Caco-2 (cell line): ENCODE data around the gene RIF1. TPM values are rescaled to one million over a fixed set of nuclear protein-coding genes. Genes with fewer than 3 reads are reported as not detected.
A peak's percentile ranks its signal among the peaks of the same experiment; 100 is the strongest.

Experiments used
- Bru-seq: library from RNA; stranded (reverse); fragments of 400-500 nt; gene quantifications from one replicate; lab custom pipeline; 2021; lab: Mats Ljungman, UMichigan
- BruChase-seq, 2 experiments: library from RNA; stranded (reverse); fragments of 400-500 nt; gene quantifications; one replicate each; lab custom pipeline; 2021; lab: Mats Ljungman, UMichigan
- BruUV-seq: library from RNA; stranded (reverse); fragments of 400-500 nt; replicated peaks from 2 replicates; lab custom pipeline; 2021; lab: Mats Ljungman, UMichigan
- CTCF ChIA-PET: fragments of 300-600 bp; sonication (Branson Sonifier 250); formaldehyde crosslinking; loops from one replicate; lab custom pipeline; 2022; ENCODE audit warnings: antibody characterized with exemption; lab: Charles Lee
- POLR2A ChIA-PET: fragments of 300-600 bp; sonication (Branson Sonifier 250); formaldehyde crosslinking; loops from one replicate; lab custom pipeline; 2022; ENCODE audit warnings: antibody characterized with exemption; lab: Charles Lee
- DNase-seq, 2 experiments: peaks; one replicate each; pipeline versions ENCODE4 v3.0.0 to v3.0.0-alpha.2; 2020 to 2022
- H3K27me3 ChIP-seq: replicated peaks from 2 replicates; pipeline ENCODE4 v1.6.0; 2011; ENCODE audit warnings: low read length; ENCODE audit not compliant: control insufficient read depth, insufficient read depth
- H3K36me3 ChIP-seq: 2 replicates; pipeline ENCODE4 v1.5.1; 2011; ENCODE audit warnings: low read length; ENCODE audit not compliant: control insufficient read depth, insufficient read depth
- H3K4me1 ChIP-seq: fragments of 250-450 bp; sonication (Bioruptor Pico); 2 replicates; pipeline ENCODE4 v1.5.1; 2020; ENCODE audit warnings: mild to moderate bottlenecking
- H3K4me3 ChIP-seq: 2 replicates; pipeline ENCODE4 v1.5.1; 2011; ENCODE audit warnings: low read depth, mild to moderate bottlenecking, control low read depth, low read length
- H3K9me3 ChIP-seq: fragments of 250-450 bp; sonication (Bioruptor Pico); 2 replicates; pipeline ENCODE4 v1.5.1; 2020; ENCODE audit warnings: mild to moderate bottlenecking, moderate library complexity
- H3K27ac Mint-ChIP-seq: one replicate; pipeline ENCODE4 v1.8.0; 2022; ENCODE audit warnings: mixed read lengths; ENCODE audit not compliant: unreplicated experiment
- H3K27me3 Mint-ChIP-seq: one replicate; pipeline ENCODE4 v1.8.0; 2022; ENCODE audit warnings: mixed read lengths; ENCODE audit not compliant: insufficient read depth, unreplicated experiment
- H3K36me3 Mint-ChIP-seq: one replicate; pipeline ENCODE4 v1.8.0; 2022; ENCODE audit warnings: mild to moderate bottlenecking, mixed read lengths; ENCODE audit not compliant: insufficient read depth, unreplicated experiment
- H3K4me1 Mint-ChIP-seq: one replicate; pipeline ENCODE4 v1.8.0; 2022; ENCODE audit warnings: low read depth, mixed read lengths; ENCODE audit not compliant: unreplicated experiment
- H3K4me3 Mint-ChIP-seq: one replicate; pipeline ENCODE4 v1.8.0; 2022; ENCODE audit warnings: mild to moderate bottlenecking, moderate library complexity, mixed read lengths; ENCODE audit not compliant: unreplicated experiment
- H3K9me3 Mint-ChIP-seq: one replicate; pipeline ENCODE4 v1.8.0; 2022; ENCODE audit warnings: mixed read lengths; ENCODE audit not compliant: unreplicated experiment
- CTCF ChIP-seq, 2 experiments: fragments of 200-600 bp in 1 of 2; IDR thresholded peaks; 1 replicate in 1 of 2; 2 replicates in 1 of 2; pipeline versions ENCODE4 v1.5.1 to v1.8.0; 2011 to 2022; ENCODE audit warnings: antibody characterized with exemption in 1 of 2, control low read depth in 1 of 2, inconsistent platforms in 1 of 2, low read depth in 1 of 2, low read length in 1 of 2, mild to moderate bottlenecking in 1 of 2, moderate library complexity in 1 of 2; ENCODE audit not compliant: insufficient read depth in 1 of 2, severe bottlenecking in 1 of 2, unreplicated experiment in 1 of 2
- intact Hi-C: fragments of 100-400 bp; cut with micrococcal nuclease; formaldehyde crosslinking; loops from one replicate; pipeline ENCODE4 v1.10.0; 2022; ENCODE audit not compliant: unreplicated experiment
- long read RNA-seq: library from polyadenylated mRNA; stranded (forward); transcript quantifications from one replicate; pipeline ENCODE4 v2.0.0, GENCODE V29; 2022
- total RNA-seq: library from RNA; stranded (reverse); gene quantifications from 2 replicates; pipeline ENCODE4 v1.2.3, GENCODE V29; 2022

Gene RIF1
- total RNA-seq (62.9 and 63.9 TPM in 2 replicates), Bru-seq, nascent RNA (percentile 95 among the genes with signal in this experiment), BruChase-seq, experiment 1, labeled RNA remaining after a 2-hour chase (percentile 97 among the genes with signal in this experiment), BruChase-seq, experiment 2, labeled RNA remaining after a 6-hour chase (percentile 95 among the genes with signal in this experiment)
- long read RNA-seq, partial matches to known transcripts = 4 of 5 reads
- long read RNA-seq, other reads (novel, unspliced or antisense) = 1 of 5 reads

GRCh38 chr2:151409601-151410484 lies at the start of gene RIF1:
TSS of gene RIF1 (plus strand) at chr2:151409902. CDS start at chr2:151410424, 522 bp downstream.
- peaks cover 6% of the 10 kb centered on the region for H3K4me1 Mint-ChIP-seq
- H3K36me3 Mint-ChIP-seq = peaks cover 54% of the 10 kb centered on the region
- peak; percentile 52 to 77 for TF ChIP-seq CTCF (IDR thresholded peaks at IDR 0.05; ENCODE audit: insufficient read depth in 1 of 2, low read depth in 1 of 2, low read length in 1 of 2, severe bottlenecking in 1 of 2, unreplicated experiment in 1 of 2)
- peak within 1 kb of the TSS; percentile 69 for H3K4me3 ChIP-seq
- peak within 1 kb of the TSS; percentile 97 for H3K4me3 Mint-ChIP-seq
- H3K9me3 ChIP-seq = no peaks in the 10 kb centered on the region
- DNase-seq = peak; percentile 93 to 95
- no peaks in the 10 kb centered on the region for H3K4me1 ChIP-seq
- H3K27me3 ChIP-seq = no peaks in the 10 kb centered on the region
- CTCF ChIA-PET = interaction anchor here (0.6 to 0.8 kb wide), 10 partner anchors 8 to 1121 kb away, joined by 3 to 9 read pairs (median 4); partner anchors contain the start of gene NMI
- TSS peak; percentile 80 for BruUV-seq
- peak within 1 kb of the TSS; percentile 100 for H3K27ac Mint-ChIP-seq
- peaks cover 3% of the 10 kb centered on the region for H3K27me3 Mint-ChIP-seq
- H3K9me3 Mint-ChIP-seq = no peaks in the 10 kb centered on the region
- H3K36me3 ChIP-seq = peaks cover 1% of the 10 kb centered on the region; the same call in 1 of the 2 replicates
- POLR2A ChIA-PET = interaction anchor here (1.4 kb wide), 1 partner anchor 120 kb away, joined by 15 read pairs; the partner anchor contains the start of gene NMI
- intact Hi-C loops = loop anchor here (10.0 kb wide), 1 partner anchor 145 kb away; the partner anchor contains the start of gene RBM43

GRCh38 chr2:151361674-151362370 lies 47.9 kb upstream of the RIF1 start:
- DNase-seq = no peak
- no TSS peak for BruUV-seq
- intact Hi-C loops = no loop called here
- Histone ChIP-seq H3K27me3 (no peaks in the 10 kb centered on the region), H3K4me3 (no peak overlapping the region), H3K36me3 (no peaks in the 10 kb centered on the region), H3K9me3 (no peaks in the 10 kb centered on the region), H3K4me1 (no peaks in the 10 kb centered on the region)
- H3K4me1 Mint-ChIP-seq = no peaks in the 10 kb centered on the region
- TF ChIP-seq CTCF (IDR thresholded peaks at IDR 0.05; ENCODE audit: insufficient read depth in 1 of 2, low read depth in 1 of 2, low read length in 1 of 2, severe bottlenecking in 1 of 2, unreplicated experiment in 1 of 2) = no peak
- H3K27me3 Mint-ChIP-seq = no peaks in the 10 kb centered on the region
- ChIA-PET POLR2A (no interaction called here), CTCF (no interaction called here)
- H3K36me3 Mint-ChIP-seq = no peaks in the 10 kb centered on the region
- no peak overlapping the region for H3K27ac Mint-ChIP-seq
- no peak overlapping the region for H3K4me3 Mint-ChIP-seq
- no peaks in the 10 kb centered on the region for H3K9me3 Mint-ChIP-seq

- Mint-ChIP-seq H3K27me3 (no peaks in the 10 kb centered on the region), H3K36me3 (no peaks in the 10 kb centered on the region), H3K4me1 (no peaks in the 10 kb centered on the region), H3K9me3 (no peaks in the 10 kb centered on the region), H3K27ac (no peak overlapping the region), H3K4me3 (no peak overlapping the region)
- BruUV-seq = no TSS peak
- H3K36me3 ChIP-seq = no peaks in the 10 kb centered on the region
- no peaks in the 10 kb centered on the region for H3K27me3 ChIP-seq
- no peak for DNase-seq
- POLR2A ChIA-PET = no interaction called here
- CTCF ChIA-PET = no interaction called here
- H3K4me3 ChIP-seq = no peak overlapping the region
- intact Hi-C loops = no loop called here
- H3K9me3 ChIP-seq = peaks cover 4% of the 10 kb centered on the region
- no peak for TF ChIP-seq CTCF (IDR thresholded peaks at IDR 0.05; ENCODE audit: insufficient read depth in 1 of 2, low read depth in 1 of 2, low read length in 1 of 2, severe bottlenecking in 1 of 2, unreplicated experiment in 1 of 2)
- H3K4me1 ChIP-seq = no peaks in the 10 kb centered on the region
Observed at GRCh38 chr2:151363709-151364108, 46.0 kb upstream of the RIF1 start.
